ENCODE measurements around the gene LIG1. TPM values are rescaled to one million over a fixed set of nuclear protein-coding genes. Genes with fewer than 3 reads are reported as not detected.

Gene LIG1
- total RNA-seq, 1 experiment from 2014 or later, result 116 TPM

- no peaks in the 10 kb centered on the region for H3K79me2 ChIP-seq (ENCODE audit: low read depth)
- 0 out of 2 replicates have a peak, but pooled peaks cover 1% of the 10 kb centered on the region for H3K9me3 ChIP-seq (ENCODE audit: insufficient read depth, low read depth)
- no peaks in the 10 kb centered on the region for H3K4me1 ChIP-seq (replicated peaks; ENCODE audit: insufficient read depth)
- no peak overlapping the region for H3K27ac ChIP-seq
- no peak overlapping the region for H3K4me3 ChIP-seq
- no peaks in the 10 kb centered on the region for H3K9me2 ChIP-seq (ENCODE audit: insufficient read depth)
- H3F3A ChIP-seq (ENCODE audit: insufficient read depth, low read depth), result no peaks in the 10 kb centered on the region; the same call in none of the 2 replicates
- H2AFZ ChIP-seq, result no peak overlapping the region
- intact Hi-C loops (cut with micrococcal nuclease; ENCODE audit: unreplicated experiment), result no loop called here
- H3K36me3 ChIP-seq (ENCODE audit: low read depth), result peaks cover 2% of the 10 kb centered on the region; the same call in 1 of the 2 replicates
- TF ChIP-seq, protein P1, sequence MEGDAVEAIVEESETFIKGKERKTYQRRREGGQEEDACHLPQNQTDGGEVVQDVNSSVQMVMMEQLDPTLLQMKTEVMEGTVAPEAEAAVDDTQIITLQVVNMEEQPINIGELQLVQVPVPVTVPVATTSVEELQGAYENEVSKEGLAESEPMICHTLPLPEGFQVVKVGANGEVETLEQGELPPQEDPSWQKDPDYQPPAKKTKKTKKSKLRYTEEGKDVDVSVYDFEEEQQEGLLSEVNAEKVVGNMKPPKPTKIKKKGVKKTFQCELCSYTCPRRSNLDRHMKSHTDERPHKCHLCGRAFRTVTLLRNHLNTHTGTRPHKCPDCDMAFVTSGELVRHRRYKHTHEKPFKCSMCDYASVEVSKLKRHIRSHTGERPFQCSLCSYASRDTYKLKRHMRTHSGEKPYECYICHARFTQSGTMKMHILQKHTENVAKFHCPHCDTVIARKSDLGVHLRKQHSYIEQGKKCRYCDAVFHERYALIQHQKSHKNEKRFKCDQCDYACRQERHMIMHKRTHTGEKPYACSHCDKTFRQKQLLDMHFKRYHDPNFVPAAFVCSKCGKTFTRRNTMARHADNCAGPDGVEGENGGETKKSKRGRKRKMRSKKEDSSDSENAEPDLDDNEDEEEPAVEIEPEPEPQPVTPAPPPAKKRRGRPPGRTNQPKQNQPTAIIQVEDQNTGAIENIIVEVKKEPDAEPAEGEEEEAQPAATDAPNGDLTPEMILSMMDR (conservative IDR thresholded peaks at IDR 0.05), result no peak
- no peak for TF ChIP-seq EZH2 (IDR thresholded peaks at IDR 0.05; ENCODE audit: low read depth)
- POLR2A ChIA-PET (ENCODE audit: unreplicated experiment), result interaction anchor here (0.7 kb wide), 1 partner anchor 26 kb away, joined by 7 read pairs; no protein-coding TSS in a partner anchor
- H4K20me1 ChIP-seq (ENCODE audit: insufficient read depth), result peaks cover 5% of the 10 kb centered on the region; the same call in 1 of the 2 replicates
- no peaks in the 10 kb centered on the region for H3K27me3 ChIP-seq (ENCODE audit: insufficient read depth, low read depth)
- CTCF ChIA-PET, result no interaction called here
- DNase-seq, result no peak
- BruUV-seq (replicated peaks), result no TSS peak
- H3K4me2 ChIP-seq, result no peak overlapping the region
Observed at GRCh38 chr19:48186541-48186991, 16.4 kb upstream of the LIG1 start.

- Histone ChIP-seq H3K27ac (no peak overlapping the region), H3K4me1 (replicated peaks; ENCODE audit: insufficient read depth) (no peaks in the 10 kb centered on the region), H3K9me3 (ENCODE audit: insufficient read depth, low read depth) (0 out of 2 replicates have a peak, but pooled peaks cover 7% of the 10 kb centered on the region), H3F3A (ENCODE audit: insufficient read depth, low read depth) (peaks cover 5% of the 10 kb centered on the region), H3K36me3 (ENCODE audit: low read depth) (peaks cover 7% of the 10 kb centered on the region; the same call in 1 of the 2 replicates), H3K79me2 (ENCODE audit: low read depth) (no peaks in the 10 kb centered on the region), H3K4me3 (no peak overlapping the region), H3K9me2 (ENCODE audit: insufficient read depth) (no peaks in the 10 kb centered on the region), H3K4me2 (no peak overlapping the region), H4K20me1 (ENCODE audit: insufficient read depth) (peaks cover 5% of the 10 kb centered on the region; the same call in 1 of the 2 replicates), H2AFZ (no peak overlapping the region), H3K27me3 (ENCODE audit: insufficient read depth, low read depth) (no peaks in the 10 kb centered on the region)
- no peak for DNase-seq
- no TSS peak for BruUV-seq (replicated peaks)
- POLR2A ChIA-PET (ENCODE audit: unreplicated experiment), result no interaction called here
- CTCF ChIA-PET, result interaction anchor here (0.6 kb wide), 1 partner anchor 14 kb away, joined by 3 read pairs; no protein-coding TSS in a partner anchor
- intact Hi-C loops (cut with micrococcal nuclease; ENCODE audit: unreplicated experiment), result no loop called here
- TF ChIP-seq, protein P1 (conservative IDR thresholded peaks at IDR 0.05), result no peak
- TF ChIP-seq EZH2 (IDR thresholded peaks at IDR 0.05; ENCODE audit: low read depth), result no peak
Observed at GRCh38 chr19:48186015-48186414, 15.9 kb upstream of the LIG1 start.

- no peak for TF ChIP-seq EZH2 (IDR thresholded peaks at IDR 0.05; ENCODE audit: low read depth)
- TF ChIP-seq, protein P1 (conservative IDR thresholded peaks at IDR 0.05), result no peak
- ChIA-PET POLR2A (ENCODE audit: unreplicated experiment) (no interaction called here), CTCF (no interaction called here)
- no peak overlapping the region for H3K27ac ChIP-seq
- H3K4me3 ChIP-seq, result no peak overlapping the region
- H4K20me1 ChIP-seq (ENCODE audit: insufficient read depth), result peaks cover 5% of the 10 kb centered on the region; the same call in 1 of the 2 replicates
- no peaks in the 10 kb centered on the region for H3K27me3 ChIP-seq (ENCODE audit: insufficient read depth, low read depth)
- intact Hi-C loops (cut with micrococcal nuclease; ENCODE audit: unreplicated experiment), result no loop called here
- no peaks in the 10 kb centered on the region for H3K9me2 ChIP-seq (ENCODE audit: insufficient read depth)
- H3K4me1 ChIP-seq (replicated peaks; ENCODE audit: insufficient read depth), result no peaks in the 10 kb centered on the region
- peaks cover 9% of the 10 kb centered on the region for H3F3A ChIP-seq (ENCODE audit: insufficient read depth, low read depth)
- H3K79me2 ChIP-seq (ENCODE audit: low read depth), result no peaks in the 10 kb centered on the region
- H3K36me3 ChIP-seq (ENCODE audit: low read depth), result peaks cover 9% of the 10 kb centered on the region; the same call in 1 of the 2 replicates
- no peak overlapping the region for H3K4me2 ChIP-seq
- no peak overlapping the region for H2AFZ ChIP-seq
- H3K9me3 ChIP-seq (ENCODE audit: insufficient read depth, low read depth), result 0 out of 2 replicates have a peak, but pooled peaks cover 7% of the 10 kb centered on the region
- TSS peak; percentile 13 for BruUV-seq (replicated peaks)
- no peak for DNase-seq
Observed at GRCh38 chr19:48183356-48183755, 13.2 kb upstream of the LIG1 start.

Measured in PC-9 (cell line).